H1 (cell line): ENCODE results near the gene XIAP. TPM values are rescaled to one million over a fixed set of nuclear protein-coding genes. Genes with fewer than 3 reads are reported as not detected.

Source experiments
- CTCF ChIA-PET: fragments of 300-600 bp; sonication (Branson Sonifier 250); formaldehyde crosslinking; loops from one replicate; lab custom pipeline; 2021; ENCODE audit not compliant: partially characterized antibody; lab: Charles Lee
- POLR2A ChIA-PET: fragments of 300-600 bp; sonication (Branson Sonifier 250); formaldehyde crosslinking; loops from one replicate; lab custom pipeline; 2021; ENCODE audit warnings: inconsistent platforms; ENCODE audit not compliant: partially characterized antibody; lab: Charles Lee
- DNase-seq, 2 experiments: peaks; one replicate each; pipeline versions ENCODE4 v3.0.0 to v3.0.0-alpha.2; 2010 to 2022; ENCODE audit warnings: low spot score in 2 of 2, low read depth in 1 of 2, mixed read lengths in 1 of 2
- FAIRE-seq: peaks from 2 replicates; lab custom pipeline; 2011; peaks lifted over from hg19 to GRCh38; lab: Jason Lieb, UNC
- H2AFZ ChIP-seq: 2 replicates; pipeline ENCODE4 v1.8.1; 2012; ENCODE audit warnings: low read length, inconsistent platforms
- H2AK5ac ChIP-seq: 2 replicates; pipeline ENCODE4 v1.6.1; 2013; ENCODE audit warnings: low read depth, low read length
- H2BK120ac ChIP-seq: replicated peaks from 2 replicates; pipeline ENCODE3; 2013; ENCODE audit warnings: low read depth, low read length, inconsistent platforms
- H2BK12ac ChIP-seq: 2 replicates; pipeline ENCODE4 v1.6.1; 2013; ENCODE audit warnings: low read depth, low read length
- H2BK15ac ChIP-seq: 2 replicates; pipeline ENCODE4 v1.6.1; 2013; ENCODE audit warnings: low read length
- H2BK20ac ChIP-seq: 2 replicates; pipeline ENCODE4 v1.6.1; 2013; ENCODE audit warnings: low read length
- H2BK5ac ChIP-seq: 2 replicates; pipeline ENCODE4 v1.6.1; 2013; ENCODE audit warnings: low read depth, low read length
- H3K14ac ChIP-seq: 2 replicates; pipeline ENCODE4 v1.6.1; 2013; ENCODE audit warnings: inconsistent platforms; ENCODE audit not compliant: insufficient read length
- H3K18ac ChIP-seq: 2 replicates; pipeline ENCODE4 v1.6.1; 2013; ENCODE audit warnings: low read length; ENCODE audit errors: extremely low read depth
- H3K23ac ChIP-seq: 2 replicates; pipeline ENCODE4 v1.6.1; 2013; ENCODE audit warnings: inconsistent platforms; ENCODE audit not compliant: insufficient read length
- H3K23me2 ChIP-seq: 2 replicates; pipeline ENCODE4 v1.6.1; 2013; ENCODE audit warnings: low read depth, low read length
- H3K27ac ChIP-seq: 2 replicates; pipeline ENCODE4 v1.6.1; 2011; ENCODE audit warnings: low read depth, low read length, inconsistent platforms
- H3K27me3 ChIP-seq, 4 experiments: replicated peaks in 1 of 4; 1 replicate in 1 of 4; 2 replicates in 3 of 4; pipeline versions ENCODE4 v1.6.1 to v1.8.1; 2011 to 2013; ENCODE audit warnings: low read length in 3 of 4, mild to moderate bottlenecking in 3 of 4, inconsistent platforms in 2 of 4, mixed read lengths in 2 of 4, moderate library complexity in 1 of 4; ENCODE audit not compliant: control insufficient read depth in 3 of 4, insufficient read depth in 3 of 4; ENCODE audit errors: extremely low read depth in 1 of 4
- H3K36me3 ChIP-seq, 4 experiments: 2 replicates each; pipeline versions ENCODE4 v1.6.1 to v1.8.1; 2011 to 2013; ENCODE audit warnings: mild to moderate bottlenecking in 4 of 4, low read length in 3 of 4, moderate library complexity in 2 of 4, control low read depth in 1 of 4, inconsistent platforms in 1 of 4; ENCODE audit not compliant: insufficient read depth in 4 of 4, control insufficient read depth in 2 of 4
- H3K4ac ChIP-seq: replicated peaks from 2 replicates; pipeline ENCODE3; 2013; ENCODE audit warnings: low read length, low read depth, mixed read lengths, inconsistent platforms; ENCODE audit not compliant: insufficient read length
- H3K4me1 ChIP-seq, 4 experiments: replicated peaks in 1 of 4; 1 replicate in 1 of 4; 2 replicates in 3 of 4; pipeline versions ENCODE4 v1.6.1 to v1.8.1; 2011 to 2013; ENCODE audit warnings: low read length in 3 of 4, inconsistent platforms in 2 of 4, mixed read lengths in 1 of 4; ENCODE audit not compliant: insufficient read depth in 4 of 4, control insufficient read depth in 3 of 4
- H3K4me2 ChIP-seq, 2 experiments: 2 replicates each; pipeline versions ENCODE4 v1.6.1 to v1.8.1; 2011 to 2013; ENCODE audit warnings: low read depth in 2 of 2, low read length in 2 of 2, control low read depth in 1 of 2, inconsistent platforms in 1 of 2, mild to moderate bottlenecking in 1 of 2; ENCODE audit not compliant: insufficient read depth in 1 of 2
- H3K4me3 ChIP-seq, 4 experiments: fragments of 200-600, 300-600 bp in 1 of 4; sonication (generic), shearing (Covaris generic), sonication (Bioruptor Twin) in 1 of 4; 2 replicates each; pipeline versions ENCODE4 v1.5.1 to v1.8.1; 2011 to 2016; ENCODE audit warnings: low read length in 4 of 4, low read depth in 3 of 4, control low read depth in 2 of 4, inconsistent platforms in 2 of 4, mild to moderate bottlenecking in 2 of 4, mixed read lengths in 1 of 4, moderate library complexity in 1 of 4; ENCODE audit not compliant: insufficient read depth in 2 of 4; ENCODE audit errors: extremely low read depth in 1 of 4
- H3K56ac ChIP-seq: replicated peaks from 2 replicates; pipeline ENCODE3; 2013; ENCODE audit warnings: low read depth, mild to moderate bottlenecking, mixed read lengths, low read length, inconsistent platforms; ENCODE audit not compliant: insufficient read length
- H3K79me1 ChIP-seq: 2 replicates; pipeline ENCODE4 v1.6.1; 2013; ENCODE audit warnings: low read depth, low read length, control low read depth
- H3K79me2 ChIP-seq, 2 experiments: 2 replicates each; pipeline versions ENCODE4 v1.6.1 to v1.8.1; 2012 to 2013; ENCODE audit warnings: low read length in 2 of 2, mild to moderate bottlenecking in 2 of 2, inconsistent platforms in 1 of 2; ENCODE audit not compliant: insufficient read depth in 2 of 2, control insufficient read depth in 1 of 2
- H3K9ac ChIP-seq, 4 experiments: replicated peaks in 1 of 4; 1 replicate in 1 of 4; 2 replicates in 3 of 4; pipeline versions ENCODE4 v1.6.1 to v1.8.1; 2011 to 2013; ENCODE audit warnings: low read depth in 3 of 4, low read length in 3 of 4, control low read depth in 2 of 4, mild to moderate bottlenecking in 2 of 4, moderate library complexity in 2 of 4, inconsistent platforms in 1 of 4; ENCODE audit errors: extremely low read depth in 1 of 4
- H3K9me3 ChIP-seq, 2 experiments: 2 replicates each; pipeline versions ENCODE4 v1.6.1 to v1.8.1; 2012 to 2013; ENCODE audit warnings: mild to moderate bottlenecking in 2 of 2, moderate library complexity in 2 of 2, control low read depth in 1 of 2, inconsistent platforms in 1 of 2, low read depth in 1 of 2, low read length in 1 of 2, mixed read lengths in 1 of 2; ENCODE audit not compliant: insufficient read depth in 2 of 2
- H4K20me1 ChIP-seq, 2 experiments: replicated peaks in 1 of 2; 2 replicates each; pipeline versions ENCODE3 to v1.8.1; 2011 to 2013; ENCODE audit warnings: inconsistent platforms in 2 of 2, low read length in 2 of 2, mild to moderate bottlenecking in 1 of 2; ENCODE audit not compliant: insufficient read depth in 2 of 2, control insufficient read depth in 1 of 2
- H4K5ac ChIP-seq: 2 replicates; pipeline ENCODE4 v1.6.1; 2013; ENCODE audit warnings: low read length, low read depth, mixed read lengths, inconsistent platforms; ENCODE audit not compliant: insufficient read length
- H4K8ac ChIP-seq: 2 replicates; pipeline ENCODE4 v1.8.0; 2013; ENCODE audit warnings: mild to moderate bottlenecking, moderate library complexity, low read length, inconsistent platforms; ENCODE audit not compliant: insufficient read depth; ENCODE audit errors: extremely low read depth
- H4K91ac ChIP-seq: replicated peaks from 2 replicates; pipeline ENCODE3; 2013; ENCODE audit warnings: low read length, mixed read lengths, inconsistent platforms; ENCODE audit not compliant: insufficient read length
- EGR1 ChIP-seq: IDR thresholded peaks from 2 replicates; pipeline ENCODE4 v1.6.1; 2011; ENCODE audit warnings: low read depth, low read length, borderline replicate concordance
- WGBS, 2 experiments: shearing (Covaris generic) in 1 of 2; methylation state at CpG; one replicate each; pipeline versions ENCODE4 v1.1.6 to v1.1.7; 2013 to 2015; ENCODE audit warnings: low lambda C conversion rate in 2 of 2, mixed read lengths in 2 of 2, inconsistent platforms in 1 of 2, low coverage in 1 of 2, missing lambda C conversion rate in 1 of 2; ENCODE audit not compliant: insufficient replicate concordance in 2 of 2, insufficient coverage in 1 of 2, insufficient read length in 1 of 2; ENCODE audit errors: extremely low coverage in 1 of 2, missing lambda C conversion rate in 1 of 2; 5-methylcytosine and 5-hydroxymethylcytosine counted together
- polyA plus RNA-seq, 7 experiments: library from polyadenylated mRNA; depleted of rRNA in 3 of 7; stranded (reverse) in 5 of 7; unstranded in 2 of 7; fragments of >200 nt in 5 of 7; fragments of 200-250 nt in 2 of 7; gene quantifications; 1 replicate in 5 of 7; 2 replicates in 1 of 7; 4 replicates in 1 of 7; pipeline versions ENCODE4 v1.2.1 to v1.2.3, GENCODE V29; 2011 to 2013; ENCODE audit warnings: missing spikeins in 2 of 7, mixed read lengths in 2 of 7
- total RNA-seq: library from RNA; stranded (reverse); fragmentation: NEBNext Ultra II Directional; extraction: Animal tissue kit (Norgen Biotek cat#: 25700); gene quantifications from 2 replicates; pipeline ENCODE4 v1.2.1, GENCODE V29; 2021

Gene XIAP
- total and polyA plus RNA-seq, 2 of the 8 experiments (the other 6 are each of a cell fraction or from before 2014, with no cell fraction given), result 5.9 to 44.7 TPM

GRCh38 chrX:123949846-123950245 lies 90.0 kb downstream of the XIAP start:
- Histone ChIP-seq H2BK12ac (no peak overlapping the region), H3K4me1 (no peaks in the 10 kb centered on the region), H2BK5ac (no peak overlapping the region), H4K8ac (no peak overlapping the region), H3K79me2 (no peaks in the 10 kb centered on the region), H3K9ac (no peak overlapping the region), H2AFZ (no peak overlapping the region), H3K56ac (no peak overlapping the region), H2BK15ac (no peak overlapping the region), H2AK5ac (no peak overlapping the region), H2BK20ac (no peak overlapping the region), H4K5ac (no peak overlapping the region)
- POLR2A ChIA-PET, result no interaction called here
- no peak for FAIRE-seq
- 75% methylated on average over 2 of the region's 2 CpGs; no CpG with 5 or more reads in 1 of the 2 experiments for WGBS, 2 experiments
- TF ChIP-seq EGR1, result no peak
- TF ChIP-seq, all 59 proteins: peak for 0
- Histone ChIP-seq H3K4me2 (no peak overlapping the region), H3K14ac (no peak overlapping the region), H3K4me3 (no peak overlapping the region), H3K23me2 (no peaks in the 10 kb centered on the region), H3K27me3 (no peaks in the 10 kb centered on the region), H4K91ac (no peak overlapping the region), H4K20me1 (no peaks in the 10 kb centered on the region), H3K4ac (no peak overlapping the region), H3K79me1 (no peaks in the 10 kb centered on the region), H3K23ac (no peak overlapping the region), H3K36me3 (no peaks in the 10 kb centered on the region), H2BK120ac (no peak overlapping the region), H3K27ac (no peak overlapping the region), H3K18ac (no peak overlapping the region), H3K9me3 (no peaks in the 10 kb centered on the region)
- CTCF ChIA-PET, result no interaction called here
- DNase-seq, result no peak
